Measurements from ENCODE around the gene COX17. TPM values are rescaled to one million over a fixed set of nuclear protein-coding genes. Genes with fewer than 3 reads are reported as not detected.

The COX17 gene
- polyA plus RNA-seq, 1 of the 3 experiments (the other 2 are of a cell fraction) = 21.5 TPM

DNA sequence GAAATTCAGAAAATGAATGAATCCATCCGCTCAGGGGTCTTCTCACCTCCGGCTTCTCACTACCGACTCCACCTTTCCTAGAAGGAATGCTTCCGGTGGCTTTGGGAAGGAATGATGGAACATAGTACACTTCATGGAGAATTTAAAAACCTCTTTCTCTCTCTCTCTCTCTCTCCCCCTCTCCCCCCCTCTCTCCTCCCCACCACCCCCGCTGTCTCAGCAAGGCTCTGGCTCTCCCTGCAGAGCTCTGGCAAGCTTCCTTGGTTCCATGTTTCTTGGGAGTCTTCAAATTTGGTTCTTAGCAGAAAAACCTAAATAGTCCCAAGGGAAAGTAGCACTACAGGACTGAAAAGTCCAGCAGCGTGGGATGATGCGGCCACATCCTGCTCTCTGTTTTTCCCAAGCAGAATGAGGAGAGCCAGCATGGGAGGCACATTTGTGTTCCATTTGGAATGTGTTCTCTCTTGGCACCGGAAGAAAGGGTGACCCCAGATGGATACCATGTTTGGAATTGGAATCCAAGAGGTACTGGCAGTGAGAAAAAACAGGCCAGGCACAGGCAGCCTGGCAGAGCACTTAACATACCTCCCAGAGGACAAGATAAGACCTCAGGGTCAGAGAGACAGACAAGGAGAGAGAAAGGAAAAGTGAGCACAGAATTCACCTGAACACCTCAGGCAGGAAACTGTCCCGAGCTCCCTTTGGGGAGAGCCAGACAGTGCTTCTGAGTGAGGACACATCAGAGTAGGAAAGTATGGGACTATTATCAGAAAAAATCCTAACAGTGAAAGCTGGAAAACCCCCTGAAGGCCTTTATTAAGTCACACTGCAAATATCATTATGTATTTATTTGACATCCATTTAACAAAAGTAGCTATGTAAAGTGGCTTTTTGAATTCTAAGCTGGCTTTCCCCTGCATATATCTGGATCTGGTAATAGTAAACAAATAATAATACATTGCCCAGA lies 16.4 kb downstream of the COX17 start, which contains the start of gene POPDC2:
POPDC2 (minus strand) TSS at position 116 of the 967 bp plus-strand sequence. CDS start 166 bp downstream, outside the sequence.
- Histone ChIP-seq H3K4me2 (peak within 1 kb of the TSS; percentile 47), H3K79me2 (ENCODE audit: insufficient read depth) (no peaks in the 10 kb centered on the region), H3K36me3 (replicated peaks in 1 of 2; ENCODE audit: control insufficient read depth in 1 of 2, insufficient read depth in 2 of 2, low read length in 1 of 2) (peaks cover 0 to 8% of the 10 kb centered on the region in 2 experiments), H3K27ac (ENCODE audit: low read depth in 2 of 2, low read length in 1 of 2) (peak within 1 kb of the TSS; percentile 93 to 98), H4K20me1 (ENCODE audit: insufficient read depth) (no peaks in the 10 kb centered on the region), H3K9me3 (no peaks in the 10 kb centered on the region), H3K27me3 (ENCODE audit: insufficient read depth) (no peaks in the 10 kb centered on the region), H2AFZ (ENCODE audit: low read depth) (peak within 1 kb of the TSS; percentile 44; the same call in 1 of the 2 replicates), H3K9me2 (no peaks in the 10 kb centered on the region), H3K4me1 (ENCODE audit: control insufficient read depth in 1 of 2, insufficient read depth in 2 of 2, low read depth in 1 of 2, low read length in 1 of 2) (peaks cover 40 to 63% of the 10 kb centered on the region in 2 experiments), H3K9ac (peak within 1 kb of the TSS; percentile 27; the same call in 1 of the 2 replicates), H3K4me3 (ENCODE audit: low read depth in 2 of 2, low read length in 1 of 2) (peak within 1 kb of the TSS; percentile 9 to 36; a peak in 3 of 4 replicates), H3F3A (replicated peaks; ENCODE audit: insufficient read depth) (peaks cover 30% of the 10 kb centered on the region)
- CTCF ChIA-PET = interaction anchor here (0.8 to 2.6 kb wide), 5 partner anchors 13 to 60 kb away, joined by 3 to 21 read pairs (median 3); no protein-coding TSS in a partner anchor
- peak; percentile 75 for DNase-seq
- 36% methylated on average over 9 of the region's 9 CpGs for WGBS (ENCODE audit: low lambda C conversion rate)
- POLR2A ChIA-PET = interaction anchor here (0.6 to 2.6 kb wide), 9 partner anchors 15 to 367 kb away, joined by 3 to 11 read pairs (median 6); partner anchors contain the start of genes ARHGAP31, TIMMDC1 and TMEM39A
- TF ChIP-seq JUND (IDR thresholded peaks at IDR 0.05) (peak; percentile 48; the same call in 1 of the 2 replicates), YY1 (IDR thresholded peaks at IDR 0.05; ENCODE audit: low read depth) (0 out of 2 replicates have a peak, but pooled peaks have one; percentile 17), FOXM1 (IDR thresholded peaks at IDR 0.05; ENCODE audit: low read depth) (peak; percentile 80), RFX5 (IDR thresholded peaks at IDR 0.05; ENCODE audit: low read length) (no peak), GABPA (IDR thresholded peaks at IDR 0.05; ENCODE audit: low read depth) (no peak), EP300 (IDR thresholded peaks at IDR 0.05; ENCODE audit: borderline replicate concordance in 1 of 2, low read depth in 1 of 2, low read length in 1 of 2) (peak; percentile 92 to 98), RAD21 (IDR thresholded peaks at IDR 0.05; ENCODE audit: low read length) (peak; percentile 30), RXRA (IDR thresholded peaks at IDR 0.05; ENCODE audit: borderline replicate concordance, low read depth) (peak; percentile 81; the same call in 1 of the 2 replicates), FOXJ3 (CRISPR knock-in tag; IDR thresholded peaks at IDR 0.05) (peak; percentile 91), RCOR1 (IDR thresholded peaks at IDR 0.05; ENCODE audit: low read length) (peak; percentile 97), ELF1 (IDR thresholded peaks at IDR 0.05) (no peak), TAF1 (IDR thresholded peaks at IDR 0.05; ENCODE audit: borderline replicate concordance, low read depth, low read length) (peak; percentile 41; the same call in 1 of the 2 replicates), MXI1 (IDR thresholded peaks at IDR 0.05; ENCODE audit: low read depth, low read length) (peak; percentile 43; the same call in 1 of the 2 replicates), TEAD4 (IDR thresholded peaks at IDR 0.05; ENCODE audit: borderline replicate concordance, insufficient read depth) (peak; percentile 85), CHD2 (IDR thresholded peaks at IDR 0.05; ENCODE audit: low read length, partially characterized antibody) (peak; percentile 80), TCF12 (IDR thresholded peaks at IDR 0.05) (peak; percentile 97), NFIC (IDR thresholded peaks at IDR 0.05; ENCODE audit: borderline replicate concordance) (peak; percentile 83), GATA2 (CRISPR knock-in tag; IDR thresholded peaks at IDR 0.05) (peak; percentile 95), POLR2AphosphoS5 (IDR thresholded peaks at IDR 0.05; ENCODE audit: low read depth, low read length) (0 out of 2 replicates have a peak, but pooled peaks have one; percentile 68), SMC3 (IDR thresholded peaks at IDR 0.05; ENCODE audit: low read depth, low read length) (peak; percentile 12; the same call in 1 of the 2 replicates)
- TF ChIP-seq, protein P1, sequence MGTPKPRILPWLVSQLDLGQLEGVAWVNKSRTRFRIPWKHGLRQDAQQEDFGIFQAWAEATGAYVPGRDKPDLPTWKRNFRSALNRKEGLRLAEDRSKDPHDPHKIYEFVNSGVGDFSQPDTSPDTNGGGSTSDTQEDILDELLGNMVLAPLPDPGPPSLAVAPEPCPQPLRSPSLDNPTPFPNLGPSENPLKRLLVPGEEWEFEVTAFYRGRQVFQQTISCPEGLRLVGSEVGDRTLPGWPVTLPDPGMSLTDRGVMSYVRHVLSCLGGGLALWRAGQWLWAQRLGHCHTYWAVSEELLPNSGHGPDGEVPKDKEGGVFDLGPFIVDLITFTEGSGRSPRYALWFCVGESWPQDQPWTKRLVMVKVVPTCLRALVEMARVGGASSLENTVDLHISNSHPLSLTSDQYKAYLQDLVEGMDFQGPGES (IDR thresholded peaks at IDR 0.05; ENCODE audit: low read depth, low read length) = no peak
- TF ChIP-seq, protein P2, sequence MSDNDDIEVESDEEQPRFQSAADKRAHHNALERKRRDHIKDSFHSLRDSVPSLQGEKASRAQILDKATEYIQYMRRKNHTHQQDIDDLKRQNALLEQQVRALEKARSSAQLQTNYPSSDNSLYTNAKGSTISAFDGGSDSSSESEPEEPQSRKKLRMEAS (IDR thresholded peaks at IDR 0.05; ENCODE audit: low read depth) = 0 out of 2 replicates have a peak, but pooled peaks have one; percentile 51
- TF ChIP-seq, protein P3, sequence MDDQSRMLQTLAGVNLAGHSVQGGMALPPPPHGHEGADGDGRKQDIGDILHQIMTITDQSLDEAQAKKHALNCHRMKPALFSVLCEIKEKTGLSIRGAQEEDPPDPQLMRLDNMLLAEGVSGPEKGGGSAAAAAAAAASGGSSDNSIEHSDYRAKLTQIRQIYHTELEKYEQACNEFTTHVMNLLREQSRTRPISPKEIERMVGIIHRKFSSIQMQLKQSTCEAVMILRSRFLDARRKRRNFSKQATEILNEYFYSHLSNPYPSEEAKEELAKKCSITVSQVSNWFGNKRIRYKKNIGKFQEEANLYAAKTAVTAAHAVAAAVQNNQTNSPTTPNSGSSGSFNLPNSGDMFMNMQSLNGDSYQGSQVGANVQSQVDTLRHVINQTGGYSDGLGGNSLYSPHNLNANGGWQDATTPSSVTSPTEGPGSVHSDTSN (IDR thresholded peaks at IDR 0.05) = peak; percentile 88
- TF ChIP-seq, protein P4, sequence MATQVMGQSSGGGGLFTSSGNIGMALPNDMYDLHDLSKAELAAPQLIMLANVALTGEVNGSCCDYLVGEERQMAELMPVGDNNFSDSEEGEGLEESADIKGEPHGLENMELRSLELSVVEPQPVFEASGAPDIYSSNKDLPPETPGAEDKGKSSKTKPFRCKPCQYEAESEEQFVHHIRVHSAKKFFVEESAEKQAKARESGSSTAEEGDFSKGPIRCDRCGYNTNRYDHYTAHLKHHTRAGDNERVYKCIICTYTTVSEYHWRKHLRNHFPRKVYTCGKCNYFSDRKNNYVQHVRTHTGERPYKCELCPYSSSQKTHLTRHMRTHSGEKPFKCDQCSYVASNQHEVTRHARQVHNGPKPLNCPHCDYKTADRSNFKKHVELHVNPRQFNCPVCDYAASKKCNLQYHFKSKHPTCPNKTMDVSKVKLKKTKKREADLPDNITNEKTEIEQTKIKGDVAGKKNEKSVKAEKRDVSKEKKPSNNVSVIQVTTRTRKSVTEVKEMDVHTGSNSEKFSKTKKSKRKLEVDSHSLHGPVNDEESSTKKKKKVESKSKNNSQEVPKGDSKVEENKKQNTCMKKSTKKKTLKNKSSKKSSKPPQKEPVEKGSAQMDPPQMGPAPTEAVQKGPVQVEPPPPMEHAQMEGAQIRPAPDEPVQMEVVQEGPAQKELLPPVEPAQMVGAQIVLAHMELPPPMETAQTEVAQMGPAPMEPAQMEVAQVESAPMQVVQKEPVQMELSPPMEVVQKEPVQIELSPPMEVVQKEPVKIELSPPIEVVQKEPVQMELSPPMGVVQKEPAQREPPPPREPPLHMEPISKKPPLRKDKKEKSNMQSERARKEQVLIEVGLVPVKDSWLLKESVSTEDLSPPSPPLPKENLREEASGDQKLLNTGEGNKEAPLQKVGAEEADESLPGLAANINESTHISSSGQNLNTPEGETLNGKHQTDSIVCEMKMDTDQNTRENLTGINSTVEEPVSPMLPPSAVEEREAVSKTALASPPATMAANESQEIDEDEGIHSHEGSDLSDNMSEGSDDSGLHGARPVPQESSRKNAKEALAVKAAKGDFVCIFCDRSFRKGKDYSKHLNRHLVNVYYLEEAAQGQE (IDR thresholded peaks at IDR 0.05; ENCODE audit: low read depth, low read length) = peak; percentile 41
- TF ChIP-seq, protein P5, sequence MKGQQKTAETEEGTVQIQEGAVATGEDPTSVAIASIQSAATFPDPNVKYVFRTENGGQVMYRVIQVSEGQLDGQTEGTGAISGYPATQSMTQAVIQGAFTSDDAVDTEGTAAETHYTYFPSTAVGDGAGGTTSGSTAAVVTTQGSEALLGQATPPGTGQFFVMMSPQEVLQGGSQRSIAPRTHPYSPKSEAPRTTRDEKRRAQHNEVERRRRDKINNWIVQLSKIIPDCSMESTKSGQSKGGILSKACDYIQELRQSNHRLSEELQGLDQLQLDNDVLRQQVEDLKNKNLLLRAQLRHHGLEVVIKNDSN (IDR thresholded peaks at IDR 0.05; ENCODE audit: borderline replicate concordance, low read depth) = no peak
